Measurements from ENCODE around the gene PTPRT.

- TF ChIP-seq, protein P1, sequence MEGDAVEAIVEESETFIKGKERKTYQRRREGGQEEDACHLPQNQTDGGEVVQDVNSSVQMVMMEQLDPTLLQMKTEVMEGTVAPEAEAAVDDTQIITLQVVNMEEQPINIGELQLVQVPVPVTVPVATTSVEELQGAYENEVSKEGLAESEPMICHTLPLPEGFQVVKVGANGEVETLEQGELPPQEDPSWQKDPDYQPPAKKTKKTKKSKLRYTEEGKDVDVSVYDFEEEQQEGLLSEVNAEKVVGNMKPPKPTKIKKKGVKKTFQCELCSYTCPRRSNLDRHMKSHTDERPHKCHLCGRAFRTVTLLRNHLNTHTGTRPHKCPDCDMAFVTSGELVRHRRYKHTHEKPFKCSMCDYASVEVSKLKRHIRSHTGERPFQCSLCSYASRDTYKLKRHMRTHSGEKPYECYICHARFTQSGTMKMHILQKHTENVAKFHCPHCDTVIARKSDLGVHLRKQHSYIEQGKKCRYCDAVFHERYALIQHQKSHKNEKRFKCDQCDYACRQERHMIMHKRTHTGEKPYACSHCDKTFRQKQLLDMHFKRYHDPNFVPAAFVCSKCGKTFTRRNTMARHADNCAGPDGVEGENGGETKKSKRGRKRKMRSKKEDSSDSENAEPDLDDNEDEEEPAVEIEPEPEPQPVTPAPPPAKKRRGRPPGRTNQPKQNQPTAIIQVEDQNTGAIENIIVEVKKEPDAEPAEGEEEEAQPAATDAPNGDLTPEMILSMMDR (IDR thresholded peaks at IDR 0.05), result no peak
- TF ChIP-seq POLR2AphosphoS5 (IDR thresholded peaks at IDR 0.05) (no peak), POLR2A (IDR thresholded peaks at IDR 0.05) (no peak)
Measured at GRCh38 chr20:42364446-42364845, 825.3 kb downstream of the PTPRT start.

All from gastroesophageal sphincter (tissue), 3 donors.